GM10266 (cell line): ENCODE data around the gene PCDHGB4.
A peak's percentile ranks its signal among the peaks of the same experiment; 100 is the strongest.

Experiments
- DNase-seq: peaks from one replicate; pipeline ENCODE4 v3.0.0; 2012; ENCODE audit errors: extremely low spot score
- CTCF ChIP-seq: IDR thresholded peaks from 2 replicates; pipeline ENCODE4 v1.5.1; 2012; ENCODE audit warnings: mild to moderate bottlenecking, low read depth; ENCODE audit not compliant: control insufficient read depth, insufficient read depth; ENCODE audit errors: missing control alignments

The PCDHGB4 gene

GRCh38 chr5:141419074-141419880, 31.8 kb downstream of the PCDHGB4 start:
- TF ChIP-seq CTCF, result no peak
- DNase-seq, result no peak

- DNase-seq, result peak; percentile 83
- peak; percentile 90 for TF ChIP-seq CTCF
Observed at GRCh38 chr5:141420855-141421488, 33.5 kb downstream of the PCDHGB4 start, which contains the start of gene PCDHGA11. PCDHGA11 (plus strand) TSS chr5:141421051; CDS start chr5:141421228, 177 bp downstream.

GRCh38 chr5:141421489-141421855, 34.0 kb downstream of the PCDHGB4 start:
- TF ChIP-seq CTCF, result no peak
- no peak for DNase-seq

DNA sequence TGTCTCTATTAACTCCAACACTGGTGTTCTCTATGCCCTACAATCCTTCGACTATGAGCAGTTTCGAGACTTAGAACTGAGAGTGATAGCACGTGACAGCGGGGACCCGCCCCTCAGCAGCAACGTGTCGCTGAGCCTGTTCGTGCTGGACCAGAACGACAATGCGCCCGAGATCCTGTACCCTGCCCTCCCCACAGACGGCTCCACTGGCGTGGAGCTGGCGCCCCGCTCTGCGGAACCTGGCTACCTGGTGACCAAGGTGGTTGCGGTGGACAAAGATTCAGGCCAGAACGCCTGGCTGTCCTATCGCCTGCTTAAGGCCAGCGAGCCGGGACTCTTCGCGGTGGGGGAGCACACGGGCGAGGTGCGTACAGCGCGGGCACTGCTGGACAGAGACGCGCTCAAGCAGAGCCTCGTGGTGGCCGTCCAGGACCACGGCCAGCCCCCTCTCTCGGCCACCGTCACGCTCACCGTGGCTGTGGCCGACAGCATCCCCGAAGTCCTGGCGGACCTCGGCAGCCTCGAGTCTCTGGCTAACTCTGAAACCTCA, 35.3 kb downstream of the PCDHGB4 start:
- DNase-seq, result no peak
- TF ChIP-seq CTCF, result no peak

DNA sequence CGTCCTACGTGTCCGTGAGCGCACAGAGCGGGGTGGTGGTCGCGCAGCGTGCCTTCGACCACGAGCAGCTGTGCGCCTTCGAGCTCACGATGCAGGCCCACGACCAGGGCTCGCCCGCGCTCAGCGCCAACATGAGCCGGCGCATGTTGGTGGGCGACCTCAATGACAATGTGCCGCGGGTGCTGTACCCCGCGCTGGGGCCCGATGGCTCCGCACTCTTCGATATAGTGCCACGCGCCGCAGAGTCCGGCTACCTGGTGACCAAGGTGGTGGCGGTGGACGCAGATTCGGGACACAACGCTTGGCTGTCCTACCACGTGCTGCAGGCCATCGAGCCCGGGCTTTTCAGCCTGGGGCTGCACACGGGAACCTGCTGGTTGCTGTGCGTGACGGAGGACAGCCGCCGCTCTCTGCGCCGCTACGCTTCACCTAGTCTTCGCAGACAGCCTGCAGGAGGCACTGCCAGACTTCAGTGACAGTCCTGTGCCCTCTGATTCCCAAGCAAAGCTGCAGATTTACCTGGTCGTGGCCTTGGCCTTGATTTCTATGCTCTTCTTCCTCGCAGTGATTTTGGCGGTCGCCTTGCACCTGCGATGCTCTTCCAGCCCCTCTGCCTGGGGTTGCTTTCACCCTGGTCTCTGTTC, 40.4 kb downstream of the PCDHGB4 start:
- DNase-seq, result no peak
- TF ChIP-seq CTCF, result no peak

GRCh38 chr5:141430332-141431113, 43.0 kb downstream of the PCDHGB4 start, which contains the start of gene PCDHGA12:
PCDHGA12 (plus strand) TSS chr5:141430507; CDS start chr5:141430760, 253 bp downstream.
- peak; percentile 20 for TF ChIP-seq CTCF
- DNase-seq, result peak; percentile 81
